NCI-H1417 (cell line): ENCODE results near the gene NKD1.
A peak's percentile ranks its signal among the peaks of the same experiment; 100 is the strongest.
"Not testable (repeated sequence)": the region's sequence is repeated elsewhere in the genome, so short reads cannot be mapped to it uniquely, and the experiment has no call there.

ENCODE experiments used
- DNase-seq, 3 experiments: peaks; one replicate each; lab custom pipeline; 2025; lab: John Stamatoyannopoulos, UW

NKD1 gene

DNA sequence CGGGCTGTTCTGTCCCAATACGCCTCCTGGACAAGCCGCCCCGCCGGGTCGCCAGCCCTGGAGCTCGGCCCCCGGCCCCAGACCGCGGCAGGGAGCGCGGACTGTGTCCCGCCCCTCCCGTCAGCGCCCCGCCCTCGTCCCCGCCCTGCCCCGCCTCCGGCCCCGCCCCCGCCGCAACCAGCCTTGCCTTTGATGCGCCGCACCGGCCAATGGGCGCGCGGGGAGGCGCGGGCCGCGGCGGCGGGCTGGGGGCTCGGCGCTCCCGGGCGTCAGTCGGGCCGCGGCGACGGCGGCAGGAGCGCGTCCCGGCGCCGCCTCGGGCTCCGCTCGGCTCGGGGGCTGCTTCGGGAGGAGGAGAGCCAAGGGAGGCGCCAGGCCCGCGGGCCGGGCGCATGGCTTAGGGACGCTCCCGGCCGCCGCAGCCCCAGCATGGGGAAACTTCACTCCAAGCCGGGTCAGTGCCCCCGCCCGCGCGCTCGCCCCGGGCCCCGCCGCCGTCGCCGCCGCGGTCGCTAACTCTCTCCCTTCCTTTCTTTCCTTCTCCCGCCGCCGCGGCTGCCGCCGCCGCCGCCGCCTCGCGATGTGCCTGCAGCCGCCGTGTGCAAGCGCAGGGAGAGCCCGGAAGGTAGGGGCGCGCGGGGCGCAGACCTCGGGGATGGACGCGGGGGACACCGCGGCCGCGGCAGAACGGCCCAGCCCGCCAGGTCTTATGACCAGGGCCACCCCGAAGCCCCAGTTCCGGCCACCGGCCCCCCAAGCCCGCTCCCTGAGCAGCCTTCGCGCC, at the start of gene NKD1:
TSS of gene NKD1 (plus strand) at position 272 of the 784 bp plus-strand sequence. CDS start at position 430, 158 bp downstream.
- DNase-seq = peak; percentile 15 to 71 (median 57)

DNA sequence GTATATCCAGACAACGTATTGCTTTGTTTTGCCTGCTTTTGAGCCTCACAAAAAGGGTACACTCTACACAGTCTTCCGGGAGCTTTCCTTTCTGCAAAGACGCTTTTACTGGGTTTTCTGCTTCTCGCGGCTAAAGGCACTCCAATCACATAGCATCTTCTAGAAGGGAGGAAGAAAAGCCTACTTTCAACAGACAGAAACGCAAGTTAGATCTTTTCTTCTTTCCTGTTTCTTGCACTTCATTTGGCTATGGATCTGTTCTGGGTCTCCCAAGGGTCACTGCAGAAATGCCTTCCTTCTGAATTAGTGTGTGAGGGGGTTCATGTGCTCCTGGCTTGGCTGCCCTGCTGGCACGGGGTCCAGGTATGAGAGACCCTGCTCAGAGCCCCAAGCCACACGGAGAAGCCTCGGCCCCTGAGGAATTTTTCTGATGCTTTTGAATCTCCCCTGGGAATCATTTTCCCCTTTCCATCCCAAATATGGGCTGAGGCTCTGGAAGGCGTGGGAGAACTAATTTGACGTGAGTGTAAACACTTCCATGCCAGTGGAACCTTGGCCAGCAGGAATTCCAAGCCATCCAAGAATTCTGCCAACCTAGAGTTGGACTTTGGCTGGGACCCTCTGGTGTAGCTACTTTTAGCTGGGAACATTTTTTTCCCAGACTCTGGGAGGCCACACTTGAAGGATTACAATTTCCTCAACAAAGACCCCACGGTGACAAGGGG, 49.6 kb upstream of the NKD1 start:
- no peak for DNase-seq

DNA sequence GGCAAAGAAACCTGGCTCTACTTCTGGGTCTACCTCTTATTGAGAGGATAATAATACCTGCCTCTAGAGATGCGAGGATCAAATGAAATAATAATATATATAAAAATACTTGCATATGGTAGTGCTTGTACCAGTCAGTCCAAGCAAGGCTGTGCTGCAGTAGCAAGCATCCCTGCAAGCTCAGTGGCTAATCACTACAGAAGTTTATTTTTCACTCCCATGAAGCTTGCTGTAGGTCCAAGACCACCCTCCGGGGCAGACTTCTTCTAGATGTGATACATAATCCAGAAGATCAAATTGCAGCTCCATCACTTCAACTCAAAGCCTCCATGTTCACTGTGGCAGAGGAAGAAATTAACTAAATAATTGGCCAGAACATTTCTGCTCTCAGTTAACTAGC, 48.9 kb upstream of the NKD1 start:
- no peak for DNase-seq

DNA sequence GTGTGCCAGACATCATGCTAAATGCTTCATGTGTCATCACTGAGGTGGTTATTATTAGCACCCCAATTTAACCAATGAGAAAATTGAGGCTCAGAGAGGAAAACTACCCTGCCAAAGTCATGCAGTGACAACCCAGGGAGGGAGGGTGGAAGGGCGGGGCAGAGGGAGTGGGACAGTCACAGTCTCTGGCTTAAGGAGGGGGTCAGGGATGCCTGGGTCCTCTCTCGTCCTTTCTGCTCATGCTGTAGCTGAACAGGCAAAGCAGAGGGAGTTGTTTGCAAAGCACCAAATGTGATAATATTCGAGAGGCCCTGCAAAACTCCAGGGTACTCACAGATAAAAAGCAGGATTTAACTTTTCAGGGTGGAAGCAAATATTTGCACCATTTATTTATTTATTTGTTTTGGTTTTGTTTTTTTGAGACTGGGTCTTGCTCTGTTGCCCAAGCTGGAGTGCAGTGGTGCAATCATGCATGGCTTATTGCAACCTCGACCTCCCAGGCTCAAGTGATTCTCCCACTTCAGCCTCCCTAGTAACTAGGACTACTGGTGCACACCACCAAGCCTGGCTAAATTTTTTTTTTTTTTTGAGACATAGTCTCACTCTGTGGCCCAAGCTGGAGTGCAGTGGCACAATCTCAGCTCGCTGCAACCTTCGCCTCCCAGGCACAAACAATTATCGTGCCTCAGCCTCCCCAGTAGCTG, 47.9 kb upstream of the NKD1 start:
- no peak for DNase-seq

DNA sequence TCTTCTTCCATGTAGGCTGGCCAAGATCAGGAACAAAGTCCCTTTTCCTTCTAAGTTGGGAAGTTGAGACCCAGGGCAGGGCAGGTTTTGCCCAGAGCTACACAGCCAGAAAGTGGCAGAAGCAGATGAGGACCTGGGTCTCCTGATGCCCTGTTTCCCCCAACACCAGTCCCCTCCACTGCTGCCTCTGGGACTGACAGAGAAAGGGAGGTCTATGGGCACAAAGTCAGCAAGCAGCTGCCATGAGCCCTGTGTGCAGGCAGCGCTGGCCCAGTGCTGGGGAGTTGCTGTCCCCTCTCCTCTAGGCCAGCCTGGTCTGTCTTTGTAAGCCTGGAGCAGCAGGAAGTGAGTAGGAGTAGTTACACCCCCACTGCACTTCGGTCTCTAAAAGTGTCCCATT, 46.9 kb upstream of the NKD1 start:
- DNase-seq = no peak

GRCh38 chr16:50501986-50502615, 46.1 kb upstream of the NKD1 start:
- no peak for DNase-seq

DNA sequence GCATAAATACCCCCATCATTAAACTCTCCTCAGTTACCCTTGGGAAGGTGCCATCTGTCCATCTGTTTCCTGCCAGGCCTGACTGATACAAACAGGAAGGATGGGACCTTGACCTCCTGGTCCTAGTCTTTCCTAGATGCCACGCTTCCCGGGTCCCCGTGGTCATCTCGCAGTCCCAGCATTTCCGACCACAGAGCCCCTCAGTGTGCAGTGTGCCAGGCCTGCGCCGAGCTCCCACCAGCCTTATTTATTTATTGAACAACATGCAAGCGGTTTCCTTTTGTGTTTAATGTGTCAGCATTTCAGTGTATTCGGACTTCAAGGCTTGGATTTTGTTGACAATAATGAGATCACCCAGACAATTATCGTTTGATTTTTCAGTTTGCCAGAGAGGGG, 45.6 kb upstream of the NKD1 start:
- no peak for DNase-seq

DNA sequence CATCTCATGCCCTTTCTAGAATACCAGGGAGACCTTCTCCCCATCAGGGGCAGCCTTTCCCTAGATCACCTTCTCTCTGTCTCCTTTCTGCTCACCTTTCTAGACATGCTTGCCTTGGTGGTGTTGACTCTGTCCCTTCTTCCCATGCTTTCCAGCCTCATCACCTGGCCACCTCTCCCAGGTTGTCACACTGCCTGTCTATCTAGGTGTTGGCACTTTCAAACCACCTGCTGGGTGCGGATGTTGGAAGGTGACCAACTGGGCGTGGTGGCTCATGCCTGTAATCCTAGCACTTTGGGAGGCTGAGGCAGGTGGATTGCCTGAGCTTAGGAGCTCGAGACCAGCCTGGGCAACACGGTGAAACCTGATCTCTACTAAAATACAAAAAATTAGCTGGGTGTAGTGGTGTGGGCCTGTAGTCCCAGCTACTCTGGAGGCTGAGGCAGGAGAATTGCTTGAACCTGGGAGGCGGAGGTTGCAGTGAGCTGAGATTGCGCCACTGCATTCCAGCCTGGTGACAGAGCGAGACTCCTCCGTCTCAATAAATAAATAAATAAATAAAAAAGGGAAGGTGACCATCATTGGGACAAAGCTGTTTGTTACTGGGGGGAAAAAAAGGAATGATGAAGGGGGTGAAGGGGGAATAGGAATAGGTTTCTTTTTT, 44.2 kb upstream of the NKD1 start:
- not testable (repeated sequence) for DNase-seq

DNA sequence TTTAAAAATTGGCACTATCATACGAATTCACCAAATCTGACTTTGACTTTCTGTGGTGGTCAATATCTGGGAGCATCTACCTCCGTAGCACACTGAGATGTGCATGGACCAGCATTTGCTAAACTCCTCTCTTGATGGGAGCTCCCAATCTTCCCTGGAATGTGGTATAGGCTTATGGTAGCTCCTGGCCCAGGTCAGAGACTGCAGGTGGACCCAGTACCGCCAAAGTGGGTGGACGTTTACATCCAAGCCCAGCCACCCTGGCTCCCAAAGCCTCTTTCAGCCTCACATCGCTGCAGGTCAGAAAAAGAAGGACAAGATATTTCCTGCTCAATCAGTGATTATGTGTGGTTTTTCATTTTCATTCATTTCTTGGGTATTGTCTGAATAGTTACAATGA, 43.1 kb upstream of the NKD1 start:
- no peak for DNase-seq

DNA sequence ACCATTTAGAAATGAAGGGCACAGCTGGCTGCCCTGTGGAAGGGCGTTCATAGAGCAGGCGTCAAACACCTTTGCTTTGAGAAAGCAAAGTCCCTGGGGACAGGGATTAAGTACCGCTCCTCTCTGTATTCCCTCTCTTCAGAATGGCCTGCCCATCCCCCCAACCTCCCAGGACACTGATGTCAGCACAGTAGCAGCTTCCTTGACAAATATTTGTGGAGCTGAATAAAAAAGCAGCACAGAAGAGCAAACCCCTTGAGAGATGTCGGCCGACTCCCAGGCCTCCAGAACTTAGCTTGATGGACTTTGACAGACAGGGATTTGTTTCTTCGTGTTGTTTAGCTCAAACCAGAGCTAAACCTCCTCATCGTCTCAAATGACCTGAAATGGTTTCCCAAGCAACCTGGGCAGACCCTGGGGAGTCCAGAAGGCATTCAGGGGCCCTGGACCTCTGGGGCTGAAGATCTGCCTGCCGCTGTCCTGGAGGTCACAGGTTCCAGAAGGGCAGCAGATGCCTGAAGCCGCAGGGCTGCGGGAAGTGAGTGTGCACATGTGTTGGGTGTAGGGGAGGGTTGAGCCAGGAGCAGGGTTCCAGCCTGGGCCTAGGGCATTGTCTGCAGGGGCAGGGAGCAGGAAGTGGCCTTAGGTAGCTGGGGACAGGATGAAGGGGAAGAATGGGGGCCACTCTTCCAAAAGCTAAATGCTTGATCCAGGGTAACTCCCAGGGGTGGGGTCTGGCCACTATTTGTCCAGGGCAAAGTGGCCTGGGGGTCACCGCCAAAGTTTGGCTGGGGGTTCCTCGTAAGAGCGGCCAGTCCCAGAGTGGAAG, 42.3 kb upstream of the NKD1 start:
- peak in 2 of 3 experiments; percentile 28 to 65 for DNase-seq

- no peak for DNase-seq
These were observed 41.7 kb upstream of the NKD1 start for GRCh38 chr16:50506543-50506937.

DNA sequence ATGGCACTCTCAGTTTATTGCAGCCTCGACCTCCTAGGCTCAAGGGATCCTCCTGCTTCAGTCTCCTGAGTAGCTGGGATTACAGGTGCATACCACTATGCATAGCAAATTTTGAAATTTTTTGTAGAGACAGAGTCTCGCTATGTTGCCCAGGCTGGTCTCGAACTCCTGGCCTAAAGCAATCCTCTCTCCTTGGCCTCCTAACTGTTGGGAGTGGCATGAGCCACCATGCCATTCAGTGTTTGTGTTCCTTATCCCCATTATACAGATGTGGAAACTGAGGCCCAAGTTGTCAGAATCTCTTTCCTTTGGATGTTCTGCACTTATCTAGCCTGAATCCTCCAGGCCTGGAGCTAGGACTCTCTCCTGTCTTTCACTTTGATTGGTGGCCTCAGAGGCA, 40.8 kb upstream of the NKD1 start:
- DNase-seq = no peak

- peak in 1 of 3 experiments; percentile 24 for DNase-seq
These were observed 38.5 kb upstream of the NKD1 start for GRCh38 chr16:50509521-50510341.

DNA sequence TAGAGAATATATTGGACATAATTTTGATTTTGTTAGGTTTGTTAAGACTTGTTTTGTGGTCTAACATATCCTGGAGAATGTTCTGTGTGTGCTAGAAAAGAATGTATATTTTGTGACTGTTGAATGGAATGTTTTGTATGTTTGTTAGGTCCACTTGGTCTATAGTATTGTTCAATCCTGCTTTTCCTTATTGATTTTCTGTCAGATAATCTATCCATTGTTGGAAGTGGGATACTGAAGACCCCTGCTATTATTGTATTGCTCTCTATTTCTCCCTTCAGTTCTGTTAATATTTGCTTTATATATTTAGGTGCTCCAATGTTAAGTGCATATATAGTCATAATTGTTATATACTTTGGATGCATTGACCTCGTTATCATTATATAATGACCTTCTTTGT, 33.0 kb upstream of the NKD1 start:
- no peak for DNase-seq

DNA sequence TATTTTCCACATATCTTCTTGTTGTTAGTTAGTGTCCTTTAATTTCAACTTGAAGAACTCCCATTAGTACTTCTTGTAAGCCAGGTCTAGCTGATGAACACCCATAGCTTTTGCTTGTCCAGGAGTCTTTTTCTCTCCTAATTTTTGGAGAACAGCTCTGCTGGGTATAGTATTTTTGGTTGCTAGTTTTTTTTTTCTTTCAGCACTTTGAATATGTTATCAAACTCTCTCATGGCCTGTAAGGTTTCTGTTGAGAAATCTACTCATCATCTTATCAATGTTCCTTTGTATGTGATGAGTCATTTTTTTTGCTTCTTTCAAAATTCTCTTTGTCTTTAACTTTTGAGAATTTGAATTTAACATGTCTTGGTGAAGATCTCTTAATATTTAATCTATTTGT, 31.8 kb upstream of the NKD1 start:
- no peak for DNase-seq

GRCh38 chr16:50516890-50517289, 31.3 kb upstream of the NKD1 start:
- no peak for DNase-seq

DNA sequence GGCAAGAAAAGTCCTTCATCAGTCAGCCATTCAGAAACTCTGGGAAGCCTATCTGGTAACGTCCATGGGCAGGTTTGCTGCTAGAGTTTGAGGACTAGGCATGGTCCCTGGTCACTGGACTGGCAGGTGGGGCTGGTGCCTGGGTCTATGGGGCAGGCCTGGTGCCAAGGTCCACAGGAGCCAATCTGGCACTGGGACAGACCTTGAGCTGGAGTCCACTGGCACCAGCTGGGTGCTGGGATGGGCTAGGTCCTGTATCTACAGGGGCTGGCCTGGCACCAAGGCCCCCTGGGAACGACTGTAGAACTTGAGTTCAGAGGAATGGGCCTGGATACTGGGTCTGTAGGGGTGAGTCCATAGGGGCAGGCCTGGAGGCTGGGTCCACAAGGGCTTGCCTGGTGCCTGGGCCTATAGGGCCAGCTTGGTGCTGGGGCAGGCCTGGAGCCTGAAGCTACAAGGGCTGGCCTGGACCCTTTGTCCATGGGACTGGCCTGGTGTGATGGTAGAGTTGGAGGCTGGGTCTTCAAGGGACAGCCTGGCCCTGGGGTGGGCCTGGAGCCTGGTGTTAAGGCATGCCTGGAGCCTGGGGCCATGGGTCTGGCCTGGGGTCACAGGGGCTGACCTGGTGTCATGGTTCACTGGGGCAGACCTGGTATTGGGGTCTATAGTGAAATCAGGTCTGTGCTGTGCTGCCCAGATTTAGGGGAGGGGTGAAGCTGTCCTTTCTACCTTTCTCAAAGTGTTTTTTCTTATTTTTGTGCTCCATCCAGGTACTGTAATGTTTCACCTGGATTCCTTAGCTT, 30.5 kb upstream of the NKD1 start:
- DNase-seq = no peak

DNA sequence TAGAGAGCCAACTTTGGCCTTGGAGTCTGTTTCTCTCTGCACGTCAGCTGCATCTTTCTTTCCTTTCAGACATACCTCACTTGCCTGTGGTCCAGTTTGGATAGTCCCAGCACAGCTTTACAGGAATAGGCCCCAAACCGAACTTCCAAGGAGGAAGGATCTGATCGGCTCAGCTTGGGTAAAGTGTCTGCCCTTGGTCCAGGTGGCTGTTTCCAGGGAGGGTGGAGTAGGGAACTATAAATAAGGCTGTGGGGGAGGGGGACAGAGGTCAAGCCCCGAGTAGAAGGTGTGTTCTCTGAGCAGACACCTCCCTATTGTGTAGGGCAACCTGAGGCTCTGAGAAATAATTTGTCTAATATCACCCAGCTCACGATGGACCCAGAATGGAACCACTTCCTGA, 29.2 kb upstream of the NKD1 start:
- DNase-seq = no peak

DNA sequence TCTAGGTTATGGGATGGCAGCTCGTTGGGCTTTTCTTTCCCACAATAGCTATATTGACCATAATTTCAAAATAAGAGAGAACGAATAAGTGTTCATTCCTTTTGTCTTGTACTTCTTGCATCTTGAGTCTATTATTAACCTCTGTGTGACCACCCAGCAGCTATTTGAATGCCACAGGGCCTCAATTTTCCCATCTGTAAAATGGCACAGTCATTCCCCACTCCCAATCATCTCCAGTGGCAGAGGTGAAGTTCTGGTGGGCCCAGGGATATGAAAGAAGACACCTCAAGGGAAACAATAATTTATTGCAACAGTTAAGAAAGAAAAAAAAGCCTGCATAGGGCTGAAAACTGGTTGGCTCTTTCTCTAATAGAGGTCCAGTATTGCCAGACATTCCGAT, 28.6 kb upstream of the NKD1 start:
- DNase-seq = no peak
